ENCODE results near the gene NDUFB6. TPM values are rescaled to one million over a fixed set of nuclear protein-coding genes. Genes with fewer than 3 reads are reported as not detected.

Gene NDUFB6
- polyA plus RNA-seq, 2 of the 4 experiments (the other 2 are of a cell fraction), result 91.0 to 158 TPM

DNA sequence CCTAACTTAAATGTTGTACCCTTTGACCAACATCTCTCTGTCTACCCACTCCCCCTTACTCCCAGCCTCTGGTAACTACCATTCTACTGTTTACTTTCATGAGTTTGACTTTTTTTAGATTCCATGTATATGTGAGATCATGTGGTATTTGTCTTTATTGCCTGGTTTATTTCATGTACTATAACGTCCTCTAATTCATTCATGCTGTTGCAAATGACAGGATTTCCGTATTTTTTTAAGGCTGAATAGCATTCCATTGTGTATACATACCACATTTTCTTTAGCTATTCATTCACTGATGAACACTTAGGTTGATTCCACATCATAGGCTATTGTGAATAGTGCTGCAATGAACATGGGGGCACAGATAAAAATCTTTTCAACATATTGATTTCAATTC, 11.8 kb upstream of the NDUFB6 start:
- TF ChIP-seq HOXB13 (CRISPR knock-in tag; IDR thresholded peaks at IDR 0.05; ENCODE audit: low read depth) (no peak), CHD2 (IDR thresholded peaks at IDR 0.05; ENCODE audit: low read length, partially characterized antibody) (no peak), EHMT2 (IDR thresholded peaks at IDR 0.05; ENCODE audit: low read depth) (no peak), RNF2 (IDR thresholded peaks at IDR 0.05; ENCODE audit: borderline replicate concordance, low read depth) (no peak), SMC3 (IDR thresholded peaks at IDR 0.05) (no peak)
- TF ChIP-seq, protein P1, sequence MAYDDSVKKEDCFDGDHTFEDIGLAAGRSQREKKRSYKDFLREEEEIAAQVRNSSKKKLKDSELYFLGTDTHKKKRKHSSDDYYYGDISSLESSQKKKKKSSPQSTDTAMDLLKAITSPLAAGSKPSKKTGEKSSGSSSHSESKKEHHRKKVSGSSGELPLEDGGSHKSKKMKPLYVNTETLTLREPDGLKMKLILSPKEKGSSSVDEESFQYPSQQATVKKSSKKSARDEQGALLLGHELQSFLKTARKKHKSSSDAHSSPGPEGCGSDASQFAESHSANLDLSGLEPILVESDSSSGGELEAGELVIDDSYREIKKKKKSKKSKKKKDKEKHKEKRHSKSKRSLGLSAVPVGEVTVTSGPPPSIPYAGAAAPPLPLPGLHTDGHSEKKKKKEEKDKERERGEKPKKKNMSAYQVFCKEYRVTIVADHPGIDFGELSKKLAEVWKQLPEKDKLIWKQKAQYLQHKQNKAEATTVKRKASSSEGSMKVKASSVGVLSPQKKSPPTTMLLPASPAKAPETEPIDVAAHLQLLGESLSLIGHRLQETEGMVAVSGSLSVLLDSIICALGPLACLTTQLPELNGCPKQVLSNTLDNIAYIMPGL (CRISPR knock-in tag; IDR thresholded peaks at IDR 0.05; ENCODE audit: borderline replicate concordance), result no peak
- TF ChIP-seq, protein P2, sequence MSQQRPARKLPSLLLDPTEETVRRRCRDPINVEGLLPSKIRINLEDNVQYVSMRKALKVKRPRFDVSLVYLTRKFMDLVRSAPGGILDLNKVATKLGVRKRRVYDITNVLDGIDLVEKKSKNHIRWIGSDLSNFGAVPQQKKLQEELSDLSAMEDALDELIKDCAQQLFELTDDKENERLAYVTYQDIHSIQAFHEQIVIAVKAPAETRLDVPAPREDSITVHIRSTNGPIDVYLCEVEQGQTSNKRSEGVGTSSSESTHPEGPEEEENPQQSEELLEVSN (IDR thresholded peaks at IDR 0.05; ENCODE audit: borderline replicate concordance, low read depth), result no peak
- no peak overlapping the region for H3K27ac ChIP-seq
- no peak for ATAC-seq
- WGBS (ENCODE audit: missing lambda C conversion rate), result 2% methylated on average over 2 of the region's 2 CpGs
- H3K9me3 ChIP-seq, result no peaks in the 10 kb centered on the region
- H3K4me1 ChIP-seq, result peaks cover 8% of the 10 kb centered on the region; the same call in 2 of the 3 replicates
- DNase-seq (ENCODE audit: low read depth in 1 of 2, low spot score in 1 of 2), result no peak
- FAIRE-seq, result no peak
- no peak overlapping the region for H3K4me3 ChIP-seq
- ChIA-PET CTCF (interaction anchor here (13.6 to 17.6 kb wide), 2 partner anchors 207 to 386 kb away, joined by 434 to 507 read pairs; no protein-coding TSS in a partner anchor), POLR2A (no interaction called here)
- no peak overlapping the region for H3K4me2 ChIP-seq

- TF ChIP-seq CTCF (IDR thresholded peaks at IDR 0.05), result peak; percentile 81
- no peak for TF ChIP-seq POLR2AphosphoS2 (conservative IDR thresholded peaks at IDR 0.05; ENCODE audit: low read length)
- no peak for TF ChIP-seq FOSL2 (IDR thresholded peaks at IDR 0.05)
- TF ChIP-seq FOSL2 (CRISPR knock-in tag; IDR thresholded peaks at IDR 0.05), result no peak
- TF ChIP-seq, protein P3, sequence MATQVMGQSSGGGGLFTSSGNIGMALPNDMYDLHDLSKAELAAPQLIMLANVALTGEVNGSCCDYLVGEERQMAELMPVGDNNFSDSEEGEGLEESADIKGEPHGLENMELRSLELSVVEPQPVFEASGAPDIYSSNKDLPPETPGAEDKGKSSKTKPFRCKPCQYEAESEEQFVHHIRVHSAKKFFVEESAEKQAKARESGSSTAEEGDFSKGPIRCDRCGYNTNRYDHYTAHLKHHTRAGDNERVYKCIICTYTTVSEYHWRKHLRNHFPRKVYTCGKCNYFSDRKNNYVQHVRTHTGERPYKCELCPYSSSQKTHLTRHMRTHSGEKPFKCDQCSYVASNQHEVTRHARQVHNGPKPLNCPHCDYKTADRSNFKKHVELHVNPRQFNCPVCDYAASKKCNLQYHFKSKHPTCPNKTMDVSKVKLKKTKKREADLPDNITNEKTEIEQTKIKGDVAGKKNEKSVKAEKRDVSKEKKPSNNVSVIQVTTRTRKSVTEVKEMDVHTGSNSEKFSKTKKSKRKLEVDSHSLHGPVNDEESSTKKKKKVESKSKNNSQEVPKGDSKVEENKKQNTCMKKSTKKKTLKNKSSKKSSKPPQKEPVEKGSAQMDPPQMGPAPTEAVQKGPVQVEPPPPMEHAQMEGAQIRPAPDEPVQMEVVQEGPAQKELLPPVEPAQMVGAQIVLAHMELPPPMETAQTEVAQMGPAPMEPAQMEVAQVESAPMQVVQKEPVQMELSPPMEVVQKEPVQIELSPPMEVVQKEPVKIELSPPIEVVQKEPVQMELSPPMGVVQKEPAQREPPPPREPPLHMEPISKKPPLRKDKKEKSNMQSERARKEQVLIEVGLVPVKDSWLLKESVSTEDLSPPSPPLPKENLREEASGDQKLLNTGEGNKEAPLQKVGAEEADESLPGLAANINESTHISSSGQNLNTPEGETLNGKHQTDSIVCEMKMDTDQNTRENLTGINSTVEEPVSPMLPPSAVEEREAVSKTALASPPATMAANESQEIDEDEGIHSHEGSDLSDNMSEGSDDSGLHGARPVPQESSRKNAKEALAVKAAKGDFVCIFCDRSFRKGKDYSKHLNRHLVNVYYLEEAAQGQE (IDR thresholded peaks at IDR 0.05), result no peak
- peak; percentile 67 to 74 for TF ChIP-seq RAD21 (conservative IDR thresholded peaks at IDR 0.05 in 1 of 2, IDR thresholded peaks at IDR 0.05 in 1 of 2)
- TF ChIP-seq ATOH8 (CRISPR knock-in tag; IDR thresholded peaks at IDR 0.05; ENCODE audit: low read depth), result no peak
- no peak for TF ChIP-seq CEBPB (IDR thresholded peaks at IDR 0.05)
- TF ChIP-seq SMC3 (IDR thresholded peaks at IDR 0.05), result peak; percentile 79
- TF ChIP-seq, protein P4, sequence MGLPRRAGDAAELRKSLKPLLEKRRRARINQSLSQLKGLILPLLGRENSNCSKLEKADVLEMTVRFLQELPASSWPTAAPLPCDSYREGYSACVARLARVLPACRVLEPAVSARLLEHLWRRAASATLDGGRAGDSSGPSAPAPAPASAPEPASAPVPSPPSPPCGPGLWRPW (IDR thresholded peaks at IDR 0.05), result no peak
- no peak for TF ChIP-seq NFE2L2 (conservative IDR thresholded peaks at IDR 0.05; ENCODE audit: low read length)
- Histone ChIP-seq H3K27ac (no peak overlapping the region), H3K4me1 (peaks cover 8% of the 10 kb centered on the region; the same call in 2 of the 3 replicates), H3K4me3 (no peak overlapping the region), H3K9me3 (no peaks in the 10 kb centered on the region), H3K4me2 (peak overlapping the region; percentile 43)
- 2% methylated on average over 3 of the region's 3 CpGs for WGBS (ENCODE audit: missing lambda C conversion rate)
- FAIRE-seq (peak; percentile 51), DNase-seq (ENCODE audit: low read depth in 1 of 2, low spot score in 1 of 2) (peak; percentile 36 to 78), ATAC-seq (peak; percentile 88 to 91)
- ChIA-PET CTCF (interaction anchor here (0.7 to 17.6 kb wide), 66 partner anchors 9 to 445 kb away, joined by 3 to 507 read pairs (median 4); partner anchors contain the start of genes ACO1 and RIGI), POLR2A (interaction anchor here (1.1 to 1.8 kb wide), 3 partner anchors 8 to 443 kb away, joined by 3 to 5 read pairs (median 5); partner anchors contain the start of gene DNAJA1)
Measured at GRCh38 chr9:32581512-32582143, 8.7 kb upstream of the NDUFB6 start.

Data from A549 (cell line).